Stimulated activated CD4-positive, alpha-beta T cell treated with anti-CD3 and anti-CD28 coated beads, TNF-alpha, amount 100 ng/mL, for 1 hour (primary cell): ENCODE results near the gene SLC26A2.
"Not testable (repeated sequence)": the region's sequence is repeated elsewhere in the genome, so short reads cannot be mapped to it uniquely, and the experiment has no call there.

Source experiments
- DNase-seq, 3 donors: peaks; one replicate each; pipeline ENCODE4 v3.0.0-alpha.2; 2020; ENCODE audit warnings: low read depth in 3 of 3, low spot score in 1 of 3

Gene SLC26A2

GRCh38 chr5:149936700-149937091 lies 23.9 kb upstream of the SLC26A2 start:
- DNase-seq = no peak

DNA sequence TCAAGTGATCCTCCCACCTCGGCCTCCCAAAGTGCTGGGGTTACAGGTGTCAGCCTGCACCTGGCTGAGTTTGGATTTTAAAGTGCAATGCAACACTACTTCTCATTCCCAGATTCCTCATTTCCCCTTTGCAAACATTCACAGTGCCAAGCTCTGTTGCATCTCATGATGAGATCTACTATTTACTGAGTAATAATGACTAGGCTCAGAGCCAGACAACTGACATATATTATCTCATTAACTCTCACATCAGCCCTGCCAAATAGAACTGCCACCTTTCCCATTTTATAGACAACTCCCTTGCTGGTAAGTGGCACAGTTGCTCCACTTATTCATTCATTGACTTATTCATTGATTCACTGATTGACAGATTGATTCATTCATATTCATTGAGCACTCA lies 22.9 kb upstream of the SLC26A2 start:
- DNase-seq = no peak

DNA sequence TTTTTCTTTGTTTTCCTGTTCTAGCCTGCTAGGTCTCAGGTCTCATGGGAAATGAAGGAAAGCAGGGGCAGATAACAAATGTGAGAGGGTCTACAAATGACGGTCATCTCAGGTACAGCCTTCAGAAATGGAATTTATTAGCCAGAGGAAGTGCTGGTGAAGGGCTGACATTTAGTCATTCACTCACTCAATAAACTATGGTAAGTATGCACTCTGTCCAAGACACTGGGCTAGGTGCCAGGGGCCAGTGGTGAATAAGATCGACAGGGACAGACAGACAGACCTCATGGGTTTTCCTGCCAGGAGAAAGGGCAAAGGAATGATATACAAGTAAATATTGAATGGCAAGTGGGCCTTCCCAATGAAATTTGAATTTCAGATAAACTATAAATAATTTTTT lies 22.3 kb upstream of the SLC26A2 start:
- no peak for DNase-seq

DNA sequence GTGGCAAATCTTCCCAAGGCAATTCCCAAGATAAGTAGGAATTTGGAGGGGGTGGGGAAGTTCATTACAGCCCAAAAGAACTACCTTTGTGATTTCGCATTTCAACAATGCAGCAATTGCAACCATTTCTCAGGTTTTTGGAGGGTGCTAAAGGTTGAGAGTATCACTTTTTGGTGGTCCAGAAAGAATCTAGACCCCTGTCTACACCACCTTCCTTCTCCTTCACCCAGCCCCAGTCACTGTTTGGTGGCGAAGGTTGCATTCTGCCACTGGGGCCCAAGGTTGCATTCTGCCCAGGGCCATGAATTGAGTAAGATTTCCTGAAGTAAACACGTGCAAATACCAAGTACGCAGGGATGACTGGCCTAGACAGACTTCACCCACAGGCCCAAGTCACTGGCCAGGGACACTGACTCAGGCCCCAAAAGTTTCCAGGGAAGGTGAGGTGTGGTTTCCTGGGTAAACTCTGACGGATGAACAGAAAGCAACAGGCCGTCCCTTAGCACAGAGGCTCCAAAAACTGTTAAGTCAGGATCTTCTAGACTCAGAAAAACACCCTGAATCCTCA lies 21.7 kb upstream of the SLC26A2 start:
- no peak for DNase-seq

DNA sequence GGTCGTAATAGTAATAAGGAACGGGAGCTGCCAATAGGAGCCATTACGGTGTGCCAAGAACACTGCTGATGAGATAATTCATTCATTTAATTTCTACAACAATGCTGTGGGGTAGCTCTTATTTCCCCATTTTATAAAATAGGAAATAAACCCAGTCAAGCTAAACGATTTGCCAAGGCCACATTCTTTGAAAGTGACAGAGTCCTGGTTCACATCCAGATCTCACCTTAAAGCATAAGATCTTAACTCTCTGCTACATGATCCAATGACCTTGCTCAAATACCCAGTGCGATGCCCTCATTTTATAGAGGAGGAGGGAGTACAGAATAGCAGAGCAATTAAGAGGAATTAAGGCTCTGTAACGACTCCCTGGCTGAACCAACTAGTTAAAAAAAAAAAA lies 21.0 kb upstream of the SLC26A2 start:
- no peak for DNase-seq

DNA sequence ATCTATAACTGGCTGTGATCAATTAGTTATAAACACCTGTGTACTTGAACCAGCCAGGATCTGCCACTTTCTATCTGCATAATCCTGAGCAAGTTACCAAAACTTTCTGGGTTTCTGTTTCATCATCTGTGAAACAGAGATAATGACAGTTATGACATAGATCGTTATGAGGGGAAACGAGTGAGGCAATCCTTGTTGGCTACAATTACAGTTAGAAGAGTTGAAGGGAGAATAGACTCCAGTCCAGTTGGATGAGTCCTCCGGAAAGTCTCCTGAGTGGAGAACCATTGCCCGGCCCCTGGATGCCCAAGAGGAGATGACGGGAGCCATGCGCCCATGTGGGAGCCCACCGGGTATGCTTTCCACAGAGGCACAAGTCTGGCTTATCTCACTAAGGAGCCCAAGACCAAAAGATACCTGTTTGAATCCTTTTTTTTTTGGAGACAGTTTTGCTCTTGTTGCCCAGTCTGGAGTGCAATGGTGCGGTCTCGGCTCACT lies 20.4 kb upstream of the SLC26A2 start:
- DNase-seq = no peak

GRCh38 chr5:149940941-149941644 lies 19.5 kb upstream of the SLC26A2 start:
- DNase-seq = no peak

GRCh38 chr5:149941795-149942194 lies 18.8 kb upstream of the SLC26A2 start:
- DNase-seq = no peak

DNA sequence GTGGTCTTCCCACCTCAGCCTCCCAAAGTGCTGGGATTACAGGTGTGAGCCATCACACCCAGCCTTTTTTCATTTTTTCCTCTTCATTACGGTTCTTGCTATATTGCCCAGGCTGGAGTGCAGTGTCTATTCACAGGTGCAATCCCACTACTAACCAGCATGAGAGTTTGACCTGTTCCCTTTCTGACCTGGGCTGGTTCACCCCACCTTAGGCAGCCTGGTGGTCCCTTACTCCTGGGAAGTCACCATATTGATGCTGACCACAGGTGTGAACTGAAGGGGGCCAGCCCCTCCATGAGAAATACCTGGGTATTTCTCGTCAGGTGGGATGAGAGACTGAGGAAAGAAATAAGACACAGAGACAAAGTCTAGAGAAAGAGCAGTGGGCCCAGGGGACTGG lies 18.4 kb upstream of the SLC26A2 start:
- DNase-seq = no peak

- not testable (repeated sequence) for DNase-seq
These were observed 17.8 kb upstream of the SLC26A2 start for GRCh38 chr5:149942741-149943169.

DNA sequence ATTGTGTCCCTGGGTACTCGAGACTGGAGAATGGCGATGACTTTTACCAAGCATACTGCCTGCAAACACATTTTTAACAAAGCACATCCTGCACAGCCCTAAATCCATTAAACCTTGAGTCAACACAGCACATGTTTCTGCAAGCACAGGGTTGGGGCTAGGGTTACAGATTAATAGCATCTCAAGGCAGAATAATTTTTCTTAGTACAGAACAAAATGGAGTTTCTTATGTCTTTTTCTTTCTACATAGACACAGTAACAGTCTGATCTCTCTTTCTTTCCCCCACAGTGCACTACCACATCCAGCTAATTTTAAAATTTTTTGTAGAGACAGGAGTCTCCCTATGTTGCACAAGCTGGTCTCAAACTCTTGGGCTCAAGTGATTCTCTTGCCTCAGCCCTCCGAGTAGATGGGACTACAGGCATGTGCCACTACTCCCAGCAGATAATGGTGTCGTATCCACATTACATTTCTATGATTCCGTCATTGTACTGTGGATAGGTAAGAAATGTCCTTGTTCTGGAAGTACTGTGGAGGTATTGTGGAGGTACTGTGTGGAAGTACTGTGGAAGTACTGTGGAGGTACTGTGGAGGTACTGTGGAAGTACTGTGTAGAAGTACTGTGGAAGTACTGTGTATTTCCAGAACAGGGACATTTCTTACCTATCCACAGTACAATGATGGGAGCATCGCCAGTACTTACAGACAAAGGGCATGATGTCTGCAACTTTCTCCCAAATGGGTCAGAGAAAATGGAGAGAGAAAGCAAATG lies 17.2 kb upstream of the SLC26A2 start:
- not testable (repeated sequence) for DNase-seq

- DNase-seq = no peak
These were observed 15.9 kb upstream of the SLC26A2 start, which contains the start of gene PDE6A for GRCh38 chr5:149944666-149945065. Gene PDE6A (minus strand): TSS chr5:149944793. CDS start chr5:149944673, 120 bp downstream.

DNA sequence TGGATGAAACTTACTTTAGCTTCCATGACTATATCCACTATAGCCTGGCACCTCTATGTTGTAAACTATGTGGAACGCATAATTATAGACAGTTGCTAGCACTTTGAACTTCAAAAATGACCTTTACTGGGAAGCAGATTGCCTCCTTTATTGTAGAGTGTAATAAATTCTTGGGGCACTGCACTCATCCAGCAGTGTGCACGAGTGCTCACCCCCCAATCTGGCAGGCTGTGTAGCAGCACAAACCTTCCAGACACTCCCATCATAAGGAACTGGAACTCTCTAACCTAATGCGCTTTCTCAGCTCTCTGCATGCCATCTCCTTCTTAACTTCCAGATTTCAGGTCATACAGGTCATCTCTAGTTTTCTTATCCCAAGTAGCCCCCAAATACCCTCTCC lies 14.4 kb upstream of the SLC26A2 start:
- DNase-seq = no peak

DNA sequence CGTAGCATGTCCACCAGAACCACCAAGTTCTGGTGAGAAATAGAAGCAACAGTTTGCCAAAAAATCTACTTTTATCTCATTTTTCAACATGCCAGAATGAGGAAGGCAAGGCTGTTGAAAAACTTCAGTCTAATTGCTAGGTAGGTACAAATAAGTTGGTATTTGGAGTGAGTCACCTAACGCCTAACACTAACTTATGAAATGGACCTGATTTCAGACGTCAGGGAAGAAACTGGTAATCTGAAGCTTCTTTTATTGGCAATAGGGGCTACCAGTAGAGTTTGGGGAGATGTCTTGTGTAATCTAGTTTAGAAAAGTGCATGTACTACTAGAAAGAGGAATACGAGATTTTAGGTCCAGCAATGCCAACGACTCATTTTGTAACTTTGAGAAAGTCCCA lies 11.6 kb upstream of the SLC26A2 start:
- no peak for DNase-seq

DNA sequence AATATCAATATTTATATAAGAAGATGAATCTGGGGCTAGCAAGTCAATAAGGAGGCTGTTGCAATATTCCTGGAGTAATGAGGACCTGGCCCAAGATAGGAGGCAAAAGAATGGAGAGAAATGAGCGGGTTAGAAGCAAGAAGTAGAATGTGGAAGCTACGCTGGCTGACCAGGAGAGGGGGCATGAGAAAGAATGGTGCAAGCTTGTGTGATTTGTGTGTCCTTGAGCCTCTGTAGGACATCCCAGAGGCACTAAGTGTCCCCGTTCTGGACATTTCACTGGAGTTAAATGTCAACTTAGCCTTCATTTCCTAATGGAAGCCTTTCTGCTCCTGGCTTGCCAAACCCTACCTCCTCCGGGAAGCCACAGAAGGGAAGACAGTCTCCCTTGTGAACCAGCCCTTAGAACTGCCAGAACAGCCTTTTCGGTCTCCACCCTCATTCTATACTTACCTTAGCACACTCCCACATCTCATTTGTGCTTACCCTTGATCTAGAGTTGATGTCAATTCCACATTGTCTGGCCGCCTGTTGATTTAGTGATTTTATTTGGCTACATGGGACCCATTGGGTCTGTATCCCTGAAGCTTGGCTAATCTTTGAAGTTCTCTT lies 9.3 kb upstream of the SLC26A2 start:
- no peak for DNase-seq

- no peak for DNase-seq
These were observed 7.0 kb upstream of the SLC26A2 start for GRCh38 chr5:149953436-149954121.

DNA sequence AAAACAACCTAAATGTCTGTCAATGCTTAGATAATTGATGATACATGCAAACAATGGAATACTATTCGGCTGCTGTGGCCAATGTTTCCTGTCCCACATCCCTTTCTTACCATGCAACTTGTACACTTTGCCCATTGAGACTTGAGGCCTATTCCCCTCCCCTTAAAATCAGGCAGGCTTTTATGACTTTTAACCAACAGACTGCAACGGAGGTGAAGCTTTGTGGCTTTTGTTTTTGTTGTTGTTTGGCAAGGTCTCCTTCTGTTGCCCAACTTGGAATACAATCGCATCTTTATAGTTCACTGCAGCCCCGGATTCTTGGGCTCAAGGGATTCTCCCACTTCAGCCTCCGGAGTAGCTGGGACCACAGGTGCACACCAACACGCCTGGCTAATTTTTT lies 5.8 kb upstream of the SLC26A2 start:
- DNase-seq = no peak

DNA sequence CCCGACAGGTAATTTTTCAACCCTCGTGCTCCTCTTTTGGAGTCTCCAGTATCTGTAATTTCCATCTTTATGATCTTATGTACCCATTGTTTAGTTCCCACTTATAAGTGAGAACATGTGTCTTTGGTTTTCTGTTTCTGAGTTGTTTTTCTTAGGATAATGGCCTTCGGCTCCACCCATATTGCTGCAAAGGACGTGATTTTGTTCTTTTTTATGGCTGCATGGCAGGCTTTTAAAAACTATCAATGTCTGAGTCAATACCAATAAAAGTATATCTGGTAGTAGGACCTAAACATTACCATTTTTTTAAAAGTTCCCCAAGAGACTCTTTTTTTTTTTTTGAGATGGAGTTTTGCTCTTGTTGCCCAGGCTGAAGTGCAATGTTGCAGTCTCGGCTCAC lies 3.9 kb upstream of the SLC26A2 start:
- DNase-seq = no peak

GRCh38 chr5:149957855-149958254 lies 2.7 kb upstream of the SLC26A2 start:
- no peak for DNase-seq

DNA sequence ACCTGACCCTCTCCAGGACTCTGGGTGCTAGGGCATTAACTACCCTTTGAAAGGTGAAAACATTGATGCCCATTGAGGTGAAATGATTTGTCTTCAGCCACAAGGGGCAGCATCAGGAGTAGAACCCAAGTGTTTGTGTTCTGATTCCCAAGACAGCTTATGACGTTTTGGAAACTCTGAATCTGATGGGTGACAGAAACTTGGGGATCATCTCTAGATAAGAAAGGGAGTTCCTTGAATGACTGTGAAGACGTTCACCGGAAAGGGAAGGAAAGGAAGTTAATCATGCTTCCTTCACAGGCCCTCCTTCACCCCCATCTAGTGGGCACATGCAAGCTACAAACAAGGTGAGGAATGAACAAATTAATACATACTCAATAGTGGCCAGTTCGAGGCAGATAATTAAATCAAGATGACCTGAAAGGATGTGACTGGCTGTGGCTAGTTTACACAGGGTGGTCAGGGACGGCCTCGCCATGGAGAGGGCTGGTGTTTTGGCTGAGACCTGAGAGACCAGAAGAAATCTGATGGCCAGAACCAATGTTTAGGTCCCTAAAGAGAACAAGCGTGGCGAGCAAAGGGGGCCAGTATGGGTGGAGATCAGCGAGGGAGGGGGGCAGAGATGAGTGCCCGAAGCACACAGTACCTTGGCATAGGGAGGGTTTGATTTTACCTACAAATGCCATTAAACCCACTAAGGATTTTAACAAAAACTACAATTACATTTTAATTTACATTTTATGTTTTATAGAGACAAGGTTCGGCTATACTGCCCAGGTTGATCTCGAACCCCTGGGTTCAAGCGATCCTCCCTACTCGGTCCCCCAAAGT lies 937 bp upstream of the SLC26A2 start:
- peak in 2 of 3 donors; percentile 9 to 13 for DNase-seq
